Activated naive CD4-positive, alpha-beta T cell treated with anti-CD3 and anti-CD28 coated beads, Interleukin-2, amount 50 U/mL, for 16 hours (primary cell): ENCODE data around the gene OPN3.

Experiments
- DNase-seq: peaks from one replicate; pipeline ENCODE4 v3.0.0-alpha.2; 2020

The OPN3 gene

GRCh38 chr1:241586905-241587512, 53.2 kb downstream of the OPN3 start:
- no peak for DNase-seq

- DNase-seq, result no peak
Measured at GRCh38 chr1:241582921-241583321, 57.2 kb downstream of the OPN3 start.

DNA sequence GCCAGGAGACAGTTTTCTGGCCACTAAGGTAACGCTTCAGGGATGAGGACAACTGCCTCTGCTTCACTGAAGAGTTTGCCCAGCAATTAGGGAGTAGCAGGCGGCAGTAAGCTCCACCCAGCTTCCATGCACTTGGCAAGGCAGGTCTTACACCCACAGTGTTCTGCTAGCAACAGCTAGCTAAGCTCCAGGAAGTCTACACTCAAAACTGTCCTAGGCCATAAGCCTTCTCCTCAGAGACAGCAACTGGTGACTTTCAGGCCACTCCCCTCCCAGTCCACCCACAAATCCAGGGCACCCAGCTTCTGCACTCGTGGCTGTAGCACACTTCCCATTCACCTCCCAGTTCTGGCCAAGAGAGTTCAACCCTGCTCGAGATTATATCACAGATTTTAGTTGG, 60.7 kb downstream of the OPN3 start:
- DNase-seq, result no peak

DNA sequence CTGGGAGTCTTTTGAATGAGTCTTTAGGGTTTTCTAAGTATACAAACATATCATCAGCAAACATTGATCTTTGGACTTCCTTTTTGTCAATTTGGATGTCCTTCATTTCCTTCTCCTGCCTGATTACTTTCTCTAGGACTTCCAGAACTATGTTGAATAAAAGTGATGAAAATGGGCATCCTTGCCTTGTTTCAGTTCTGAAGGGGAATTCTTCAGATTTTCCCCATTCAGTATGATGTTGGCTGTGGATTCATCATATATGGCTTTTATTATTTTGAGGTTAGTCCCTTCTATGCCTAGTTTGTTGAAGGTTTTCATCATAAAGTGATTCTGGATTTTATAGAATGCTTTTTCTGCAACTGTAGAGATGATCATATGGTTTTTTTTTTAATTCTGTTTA, 66.0 kb downstream of the OPN3 start:
- no peak for DNase-seq

- no peak for DNase-seq
Measured at GRCh38 chr1:241569848-241570247, 70.3 kb downstream of the OPN3 start.

DNA sequence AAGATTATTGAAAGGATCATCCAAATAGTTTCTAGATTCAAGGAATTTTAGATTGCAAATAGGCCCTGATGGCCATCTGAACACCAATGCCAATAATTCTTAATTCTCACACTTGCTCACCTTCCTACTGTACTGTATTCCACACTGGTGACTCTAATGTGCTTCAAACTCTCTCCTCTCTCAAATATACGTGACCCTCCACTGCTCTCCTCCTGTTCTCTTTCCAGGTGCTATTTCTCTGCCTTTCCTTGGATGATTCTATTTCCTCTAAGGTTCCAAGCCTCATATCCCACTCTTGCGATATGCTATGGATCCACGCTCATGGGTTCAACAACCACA, 79.4 kb downstream of the OPN3 start:
- no peak for DNase-seq

- no peak for DNase-seq
Measured at GRCh38 chr1:241560146-241560848, 79.9 kb downstream of the OPN3 start.

DNA sequence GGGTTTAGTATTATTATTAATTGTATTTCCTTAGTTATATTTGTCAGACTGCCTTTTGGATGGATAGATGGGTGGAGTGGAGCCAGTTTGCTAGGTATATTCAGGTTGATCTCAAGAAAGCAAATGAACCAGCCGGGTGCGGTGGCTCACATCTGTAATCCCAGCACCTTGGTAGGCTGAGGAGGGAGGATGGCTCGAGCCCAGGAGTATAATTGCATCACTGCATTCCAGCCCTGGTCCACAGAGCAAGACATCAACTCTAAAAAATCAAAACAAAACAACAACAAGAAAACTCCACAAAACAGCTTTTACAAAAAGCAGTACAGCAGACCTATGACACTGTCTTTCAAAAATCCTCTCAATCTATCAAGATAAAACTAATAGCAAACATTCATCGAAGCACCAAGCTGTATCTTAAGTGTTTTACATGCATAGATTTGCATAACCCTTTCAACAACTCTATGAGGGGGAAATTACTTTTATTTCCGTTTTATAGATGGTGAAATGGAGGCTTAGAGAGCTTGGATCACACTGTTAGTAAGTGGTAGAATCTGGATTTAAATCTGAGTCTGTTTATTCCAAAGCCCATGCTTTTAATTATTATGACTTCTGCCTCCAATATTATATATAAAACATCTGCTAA, 82.5 kb downstream of the OPN3 start:
- DNase-seq, result no peak

DNA sequence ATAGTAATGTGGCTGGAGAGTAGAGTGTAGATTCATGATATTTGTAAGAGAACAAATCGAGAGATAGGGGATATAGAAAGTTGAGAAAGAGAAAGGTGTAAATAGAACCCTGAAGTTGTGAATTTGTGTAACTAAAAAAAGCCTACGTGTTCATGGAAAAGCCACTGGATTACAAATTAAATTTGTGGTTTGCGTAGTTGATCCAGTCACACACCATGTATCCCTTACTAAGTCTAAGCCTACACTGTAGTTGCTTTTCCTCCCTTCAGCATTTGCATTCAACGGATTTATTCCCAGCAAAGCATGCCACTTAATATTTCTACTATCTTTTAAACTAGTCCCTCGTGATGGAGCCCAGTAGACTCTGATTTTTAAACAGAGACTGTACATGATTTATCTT, 83.1 kb downstream of the OPN3 start:
- DNase-seq, result no peak

- DNase-seq, result no peak
Measured at GRCh38 chr1:241555526-241555925, 84.6 kb downstream of the OPN3 start.

GRCh38 chr1:241553886-241554592, 86.1 kb downstream of the OPN3 start:
- DNase-seq, result no peak

DNA sequence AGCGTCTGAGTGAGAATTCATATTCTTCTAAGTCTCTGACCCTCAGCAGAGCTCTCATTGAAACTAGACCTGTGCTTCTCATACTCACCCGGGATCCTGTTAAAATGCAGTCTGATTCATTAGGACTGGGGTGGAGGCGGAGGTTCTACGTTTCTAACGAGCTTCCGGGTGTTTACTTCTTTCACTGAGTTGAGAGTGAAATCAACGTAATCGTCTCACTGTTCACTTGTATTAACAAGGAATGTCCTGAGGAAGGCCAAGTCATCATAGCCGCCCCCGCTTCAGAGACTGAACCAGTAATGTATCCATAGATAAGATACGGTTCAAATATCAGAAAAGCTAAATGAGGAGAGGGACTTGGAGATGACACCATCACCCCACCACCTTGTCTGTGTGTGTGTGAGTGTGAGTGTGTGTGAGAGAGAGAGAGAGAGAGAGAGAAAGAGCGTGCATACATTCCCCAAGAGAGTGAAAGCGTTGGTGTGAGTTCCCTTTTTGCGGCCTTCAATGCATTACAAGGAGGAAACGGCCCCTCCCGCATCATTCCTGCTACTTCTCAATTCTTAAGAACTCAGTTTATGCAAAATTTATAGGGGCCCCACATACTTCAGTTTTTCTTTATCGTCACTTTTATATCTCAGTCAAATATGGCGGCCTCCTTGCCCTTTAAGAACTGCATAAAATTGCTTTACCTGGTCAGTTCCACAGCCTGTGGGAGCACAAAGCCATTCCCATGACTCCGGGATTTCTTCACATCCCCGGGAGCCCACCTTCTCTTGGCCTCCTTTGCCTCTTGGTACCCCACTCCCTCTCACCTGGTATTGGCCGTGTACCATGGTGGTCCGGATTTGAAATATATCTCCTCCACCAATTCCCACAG, 88.2 kb downstream of the OPN3 start:
- DNase-seq, result peak; percentile 29

- no peak for DNase-seq
Measured at GRCh38 chr1:241550318-241550717, 89.9 kb downstream of the OPN3 start.

DNA sequence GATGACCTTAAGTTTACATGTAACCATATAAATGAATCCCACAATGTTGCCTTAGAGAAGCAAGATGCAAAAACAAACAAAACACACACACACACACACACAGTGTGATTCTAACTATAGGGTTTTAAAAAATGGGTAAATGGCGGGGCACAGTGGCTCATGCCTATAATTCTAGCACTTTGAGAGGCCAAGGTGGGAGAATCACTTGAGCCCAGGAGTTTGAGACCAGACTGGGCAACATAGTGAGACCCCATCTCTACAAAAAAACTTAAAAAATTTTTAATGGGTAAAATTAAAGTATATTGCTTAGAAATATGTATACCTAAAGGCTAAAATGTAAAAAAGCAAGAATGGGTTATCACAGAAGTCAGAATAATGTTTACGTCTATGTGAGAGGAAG, 92.2 kb downstream of the OPN3 start:
- no peak for DNase-seq
